B cell (primary cell): ENCODE data around the gene TMEM143. TPM values are rescaled to one million over a fixed set of nuclear protein-coding genes. Genes with fewer than 3 reads are reported as not detected.

Source experiments
- ATAC-seq: fragments of 200-7000 bp; cut with Tn5 transposase; one replicate; pipeline ENCODE4 v1.10.0; 2021; ENCODE audit warnings: low read depth, mild to moderate bottlenecking, moderate number of reproducible peaks, moderate library complexity
- CTCF ChIA-PET: fragments of 350-600 bp; sonication (Branson Sonifier 250); formaldehyde crosslinking; loops from one replicate; lab custom pipeline; 2021; ENCODE audit warnings: antibody characterized with exemption, inconsistent platforms; lab: Charles Lee
- POLR2A ChIA-PET: fragments of 350-600 bp; sonication (Branson Sonifier 250); formaldehyde crosslinking; loops from one replicate; lab custom pipeline; 2021; ENCODE audit warnings: antibody characterized with exemption; lab: Charles Lee
- DNase-seq: peaks from one replicate; pipeline ENCODE4 v3.0.0; 2013
- H2AFZ ChIP-seq: 2 replicates; pipeline ENCODE4 v1.6.1; 2012; ENCODE audit warnings: mild to moderate bottlenecking, low read depth, low read length; ENCODE audit not compliant: insufficient read depth, poor library complexity, severe bottlenecking
- H3K27ac ChIP-seq, 2 donors: 1 replicate in 1 of 2; 2 replicates in 1 of 2; pipeline ENCODE4 v1.5.1; 2012 to 2013; ENCODE audit warnings: low read length in 2 of 2, mild to moderate bottlenecking in 2 of 2, moderate library complexity in 1 of 2
- H3K27me3 ChIP-seq, 4 experiments: fragments of 200-600 bp in 1 of 4; sonication (generic) in 1 of 4; replicated peaks in 1 of 4; 1 replicate in 2 of 4; 2 replicates in 2 of 4; pipeline versions ENCODE4 v1.6.1 to v1.7.0; 2013 to 2016; ENCODE audit warnings: low read length in 3 of 4, mild to moderate bottlenecking in 2 of 4, mixed read lengths in 1 of 4, moderate library complexity in 1 of 4; ENCODE audit not compliant: insufficient read depth in 4 of 4, control insufficient read depth in 3 of 4; ENCODE audit errors: control extremely low read depth in 1 of 4
- H3K36me3 ChIP-seq, 2 experiments: replicated peaks in 1 of 2; 1 replicate in 1 of 2; 2 replicates in 1 of 2; pipeline versions ENCODE4 v1.6.1 to v1.7.1; 2013; ENCODE audit warnings: low read length in 1 of 2; ENCODE audit not compliant: insufficient read depth in 2 of 2, control insufficient read depth in 1 of 2; ENCODE audit errors: control extremely low read depth in 1 of 2, extremely low read depth in 1 of 2
- H3K4me1 ChIP-seq, 2 donors: fragments of 200-600 bp in 1 of 2; sonication (generic) in 1 of 2; 1 replicate in 1 of 2; 2 replicates in 1 of 2; pipeline versions ENCODE4 v1.5.1 to v1.6.1; 2013 to 2017; ENCODE audit warnings: low read length in 2 of 2; ENCODE audit not compliant: control insufficient read depth in 2 of 2, insufficient read depth in 2 of 2
- H3K4me2 ChIP-seq: replicated peaks from 2 replicates; pipeline ENCODE3; 2012; ENCODE audit warnings: mild to moderate bottlenecking, low read depth, low read length; ENCODE audit not compliant: poor library complexity, severe bottlenecking
- H3K4me3 ChIP-seq, 5 experiments: fragments of 200-600 bp in 1 of 5; sonication (generic) in 1 of 5; 1 replicate in 3 of 5; 2 replicates in 2 of 5; pipeline versions ENCODE4 v1.5.1 to v1.7.0; 2011 to 2016; ENCODE audit warnings: low read length in 4 of 5, mild to moderate bottlenecking in 4 of 5, low read depth in 2 of 5, control low read depth in 1 of 5, moderate library complexity in 1 of 5; ENCODE audit not compliant: insufficient read depth in 1 of 5; ENCODE audit errors: control extremely low read depth in 1 of 5, extremely low read depth in 1 of 5
- H3K79me2 ChIP-seq: fragments of 200-600 bp; sonication (generic); one replicate; pipeline ENCODE4 v1.6.0; 2016; ENCODE audit warnings: low read length; ENCODE audit not compliant: control insufficient read depth, insufficient read depth
- H3K9ac ChIP-seq: fragments of 200-600 bp; sonication (generic); 2 replicates; pipeline ENCODE4 v1.6.1; 2017; ENCODE audit warnings: mild to moderate bottlenecking, low read length, moderate library complexity
- H3K9me3 ChIP-seq, 3 donors: one replicate each; pipeline versions ENCODE4 v1.6.1 to v1.7.1; 2013; ENCODE audit warnings: low read length in 2 of 3; ENCODE audit not compliant: control insufficient read depth in 2 of 3, insufficient read depth in 1 of 3; ENCODE audit errors: control extremely low read depth in 1 of 3
- H4K20me1 ChIP-seq: 2 replicates; pipeline ENCODE4 v1.6.0; 2012; ENCODE audit warnings: mild to moderate bottlenecking, low read length; ENCODE audit not compliant: insufficient read depth, control insufficient read depth, poor library complexity, severe bottlenecking
- H3K27ac Mint-ChIP-seq: one replicate; pipeline ENCODE4 v1.8.0; 2021; ENCODE audit warnings: mixed read lengths
- H3K27me3 Mint-ChIP-seq: one replicate; pipeline ENCODE4 v1.8.0; 2021; ENCODE audit warnings: mixed read lengths
- H3K4me1 Mint-ChIP-seq: one replicate; pipeline ENCODE4 v1.8.0; 2021; ENCODE audit warnings: mixed read lengths
- H3K4me3 Mint-ChIP-seq: one replicate; pipeline ENCODE4 v1.8.0; 2021; ENCODE audit warnings: mixed read lengths
- H3K9me3 Mint-ChIP-seq: one replicate; pipeline ENCODE4 v1.8.0; 2022; ENCODE audit warnings: mixed read lengths; ENCODE audit not compliant: insufficient read depth
- EZH2 ChIP-seq: IDR thresholded peaks from 2 replicates; pipeline ENCODE4 v1.6.1; 2012; ENCODE audit warnings: borderline replicate concordance, low read depth, mild to moderate bottlenecking, moderate library complexity, low read length; ENCODE audit not compliant: insufficient read depth, poor library complexity, severe bottlenecking
- WGBS: methylation state at CpG from one replicate; pipeline ENCODE4 v1.1.5; 2013; ENCODE audit warnings: missing lambda C conversion rate; ENCODE audit not compliant: insufficient coverage; 5-methylcytosine and 5-hydroxymethylcytosine counted together
- intact Hi-C: fragments of 100-400 bp; cut with micrococcal nuclease; formaldehyde crosslinking; loops from one replicate; pipeline ENCODE4 v1.10.0; 2022
- polyA plus RNA-seq: library from polyadenylated mRNA; depleted of rRNA; stranded (reverse); fragments of >200 nt; gene quantifications from 2 replicates; pipeline ENCODE4 v1.2.3, GENCODE V29; 2012
- total RNA-seq, 2 donors: library from RNA; stranded (reverse); fragments of 120-200 nt in 1 of 2; gene quantifications; 1 replicate in 1 of 2; 2 replicates in 1 of 2; pipeline versions ENCODE4 v1.2.3 to v1.2.4, GENCODE V29; 2013 to 2022
- TF ChIP-seq, protein P1 (sequence below): fragments of 200-600 bp; IDR thresholded peaks from one replicate; pipeline ENCODE4 v1.8.0; 2022; ENCODE audit warnings: antibody characterized with exemption, mild to moderate bottlenecking

The TMEM143 gene
- total and polyA plus RNA-seq, 2 donors (not counting 1 experiment from before 2014, with no cell fraction given), result 30.0 to 34.3 TPM

DNA sequence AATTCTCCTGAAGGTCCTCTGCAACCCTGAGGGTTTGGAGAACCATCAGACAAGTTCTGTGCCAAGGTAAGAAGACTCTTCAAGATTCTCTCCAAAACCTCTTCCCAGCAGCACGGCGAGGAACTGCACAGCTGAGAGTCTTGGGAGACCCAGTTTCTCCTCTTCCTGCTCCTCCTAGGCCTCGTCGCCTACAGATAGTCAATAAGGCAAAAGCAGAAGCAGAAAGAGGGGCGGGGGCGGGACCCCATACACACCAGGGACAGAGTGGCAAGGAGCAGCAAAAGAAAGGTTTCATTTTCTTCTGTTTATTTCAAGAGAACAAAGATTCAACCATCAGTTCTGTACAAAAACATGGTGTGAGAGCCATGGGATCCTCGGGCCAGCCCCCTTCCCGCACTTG lies 18.5 kb upstream of the TMEM143 start:
- no peaks in the 10 kb centered on the region for H3K79me2 ChIP-seq
- Mint-ChIP-seq H3K4me1 (no peaks in the 10 kb centered on the region), H3K27me3 (no peaks in the 10 kb centered on the region), H3K9me3 (no peaks in the 10 kb centered on the region), H3K4me3 (no peak overlapping the region), H3K27ac (no peak overlapping the region)
- ChIA-PET CTCF (no interaction called here), POLR2A (no interaction called here)
- intact Hi-C loops, result no loop called here
- no peak overlapping the region for H3K9ac ChIP-seq
- WGBS, result 100% methylated on average over 4 of the region's 8 CpGs
- H3K4me2 ChIP-seq, result no peak overlapping the region
- H3K9me3 ChIP-seq, result no peaks in the 10 kb centered on the region
- H3K27ac ChIP-seq, result no peak overlapping the region
- H4K20me1 ChIP-seq, result no peaks in the 10 kb centered on the region
- DNase-seq (no peak), ATAC-seq (no peak)
- H3K36me3 ChIP-seq, result peaks cover 1 to 30% of the 10 kb centered on the region in 2 experiments
- no peak for TF ChIP-seq EZH2
- TF ChIP-seq, protein P1, sequence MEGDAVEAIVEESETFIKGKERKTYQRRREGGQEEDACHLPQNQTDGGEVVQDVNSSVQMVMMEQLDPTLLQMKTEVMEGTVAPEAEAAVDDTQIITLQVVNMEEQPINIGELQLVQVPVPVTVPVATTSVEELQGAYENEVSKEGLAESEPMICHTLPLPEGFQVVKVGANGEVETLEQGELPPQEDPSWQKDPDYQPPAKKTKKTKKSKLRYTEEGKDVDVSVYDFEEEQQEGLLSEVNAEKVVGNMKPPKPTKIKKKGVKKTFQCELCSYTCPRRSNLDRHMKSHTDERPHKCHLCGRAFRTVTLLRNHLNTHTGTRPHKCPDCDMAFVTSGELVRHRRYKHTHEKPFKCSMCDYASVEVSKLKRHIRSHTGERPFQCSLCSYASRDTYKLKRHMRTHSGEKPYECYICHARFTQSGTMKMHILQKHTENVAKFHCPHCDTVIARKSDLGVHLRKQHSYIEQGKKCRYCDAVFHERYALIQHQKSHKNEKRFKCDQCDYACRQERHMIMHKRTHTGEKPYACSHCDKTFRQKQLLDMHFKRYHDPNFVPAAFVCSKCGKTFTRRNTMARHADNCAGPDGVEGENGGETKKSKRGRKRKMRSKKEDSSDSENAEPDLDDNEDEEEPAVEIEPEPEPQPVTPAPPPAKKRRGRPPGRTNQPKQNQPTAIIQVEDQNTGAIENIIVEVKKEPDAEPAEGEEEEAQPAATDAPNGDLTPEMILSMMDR, result no peak
- H3K4me1 ChIP-seq, result no peaks in the 10 kb centered on the region
- H3K27me3 ChIP-seq, result no peaks in the 10 kb centered on the region
- no peak overlapping the region for H2AFZ ChIP-seq
- no peak overlapping the region for H3K4me3 ChIP-seq

DNA sequence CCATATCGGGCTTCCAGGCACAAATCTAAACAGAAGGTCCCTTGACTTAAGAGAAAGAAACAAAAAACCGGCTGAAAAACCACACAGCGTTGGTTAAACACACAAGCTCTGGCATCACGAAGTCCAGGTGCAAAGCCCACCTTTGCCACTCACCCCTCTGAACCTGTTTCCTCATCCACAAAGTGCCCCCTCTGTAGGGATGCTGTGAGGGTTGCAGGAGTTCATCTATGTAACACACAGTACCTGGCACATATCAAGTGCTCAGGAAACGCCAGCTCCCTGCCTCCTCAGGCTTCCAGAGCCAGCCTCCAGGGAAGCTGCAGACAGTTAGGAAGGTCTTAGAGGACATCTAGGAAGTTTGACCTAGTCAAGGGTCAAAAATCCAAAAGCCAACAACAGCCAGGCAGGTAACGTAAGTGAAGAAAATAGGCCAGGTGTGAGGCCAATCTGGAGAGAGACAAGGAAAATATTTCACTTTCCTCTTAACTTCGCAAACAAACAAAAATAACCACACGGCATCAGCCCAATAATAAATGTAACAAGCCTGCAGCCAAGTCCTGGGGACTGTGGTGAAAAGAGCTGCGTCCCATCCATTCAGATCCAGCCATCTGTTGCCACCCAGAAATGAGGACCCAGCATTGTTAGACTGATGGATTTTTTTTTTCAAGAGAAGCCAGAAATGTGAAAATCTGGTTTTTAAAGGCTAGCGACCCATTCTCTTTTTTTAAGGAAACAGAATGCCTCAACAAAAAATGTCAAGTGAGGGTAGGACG lies 17.6 kb upstream of the TMEM143 start:
- H3K9me3 Mint-ChIP-seq, result no peaks in the 10 kb centered on the region
- CTCF ChIA-PET, result interaction anchor here (0.7 to 1.3 kb wide), 2 partner anchors 10 kb away, joined by 3 to 7 read pairs; partner anchors contain the start of gene KDELR1
- Histone ChIP-seq H3K27me3 (no peaks in the 10 kb centered on the region), H3K27ac (no peak overlapping the region), H3K36me3 (peaks cover 1 to 23% of the 10 kb centered on the region in 2 experiments), H4K20me1 (no peaks in the 10 kb centered on the region), H3K9me3 (no peaks in the 10 kb centered on the region), H3K9ac (no peak overlapping the region), H3K4me3 (no peak overlapping the region), H3K4me1 (no peaks in the 10 kb centered on the region), H3K79me2 (no peaks in the 10 kb centered on the region), H3K4me2 (no peak overlapping the region), H2AFZ (no peak overlapping the region)
- H3K27ac Mint-ChIP-seq, result no peak overlapping the region
- no peak for TF ChIP-seq EZH2
- TF ChIP-seq, protein P1, result no peak
- no peak for DNase-seq
- H3K4me1 Mint-ChIP-seq, result no peaks in the 10 kb centered on the region
- intact Hi-C loops, result no loop called here
- H3K27me3 Mint-ChIP-seq, result no peaks in the 10 kb centered on the region
- WGBS, result 100% methylated on average over 4 of the region's 11 CpGs
- POLR2A ChIA-PET, result no interaction called here
- ATAC-seq, result no peak
- H3K4me3 Mint-ChIP-seq, result no peak overlapping the region
